GM20000 (cell line): Measurements from ENCODE around the gene POLR1A.

ENCODE experiments used
- DNase-seq: peaks from one replicate; pipeline ENCODE4 v3.0.0; 2012; ENCODE audit warnings: low spot score
- TF ChIP-seq, protein P1 (sequence below): IDR thresholded peaks from 2 replicates; pipeline ENCODE4 v1.5.1; 2012; ENCODE audit warnings: mild to moderate bottlenecking, control low read depth; ENCODE audit errors: extremely low read depth, missing control alignments

Gene POLR1A

GRCh38 chr2:86105252-86105968 is at the start of gene POLR1A:
Gene POLR1A, minus strand, starts transcription at chr2:86105886. Its CDS starts 110 bp downstream, at chr2:86105776.
- TF ChIP-seq, protein P1, sequence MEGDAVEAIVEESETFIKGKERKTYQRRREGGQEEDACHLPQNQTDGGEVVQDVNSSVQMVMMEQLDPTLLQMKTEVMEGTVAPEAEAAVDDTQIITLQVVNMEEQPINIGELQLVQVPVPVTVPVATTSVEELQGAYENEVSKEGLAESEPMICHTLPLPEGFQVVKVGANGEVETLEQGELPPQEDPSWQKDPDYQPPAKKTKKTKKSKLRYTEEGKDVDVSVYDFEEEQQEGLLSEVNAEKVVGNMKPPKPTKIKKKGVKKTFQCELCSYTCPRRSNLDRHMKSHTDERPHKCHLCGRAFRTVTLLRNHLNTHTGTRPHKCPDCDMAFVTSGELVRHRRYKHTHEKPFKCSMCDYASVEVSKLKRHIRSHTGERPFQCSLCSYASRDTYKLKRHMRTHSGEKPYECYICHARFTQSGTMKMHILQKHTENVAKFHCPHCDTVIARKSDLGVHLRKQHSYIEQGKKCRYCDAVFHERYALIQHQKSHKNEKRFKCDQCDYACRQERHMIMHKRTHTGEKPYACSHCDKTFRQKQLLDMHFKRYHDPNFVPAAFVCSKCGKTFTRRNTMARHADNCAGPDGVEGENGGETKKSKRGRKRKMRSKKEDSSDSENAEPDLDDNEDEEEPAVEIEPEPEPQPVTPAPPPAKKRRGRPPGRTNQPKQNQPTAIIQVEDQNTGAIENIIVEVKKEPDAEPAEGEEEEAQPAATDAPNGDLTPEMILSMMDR: no peak
- peak; percentile 61 for DNase-seq

- no peak for DNase-seq
- TF ChIP-seq, protein P1: no peak
These were observed 44.8 kb upstream of the POLR1A start for GRCh38 chr2:86150502-86150901.

- TF ChIP-seq, protein P1: no peak
These were observed 42.1 kb upstream of the POLR1A start for GRCh38 chr2:86147793-86148192.

GRCh38 chr2:86143926-86144685 is 38.4 kb upstream of the POLR1A start:
- TF ChIP-seq, protein P1: no peak
- no peak for DNase-seq

More at GRCh38 chr2:86147793-86148192, 42.1 kb upstream of the POLR1A start:
- no peak for DNase-seq

- TF ChIP-seq, protein P1: no peak
These were observed 37.6 kb upstream of the POLR1A start for GRCh38 chr2:86143307-86143706.

GRCh38 chr2:86142436-86143257 is 37.0 kb upstream of the POLR1A start:
- no peak for DNase-seq

More at GRCh38 chr2:86143307-86143706, 37.6 kb upstream of the POLR1A start:
- DNase-seq: no peak

More at GRCh38 chr2:86142436-86143257, 37.0 kb upstream of the POLR1A start:
- TF ChIP-seq, protein P1: no peak
